GM21576 (cell line): ENCODE results near the gene OXA1L.
"Not testable (repeated sequence)": the region's sequence is repeated elsewhere in the genome, so short reads cannot be mapped to it uniquely, and the experiment has no call there.

ENCODE experiments used
- ATAC-seq: cut with Tn5 transposase; IDR thresholded peaks from one replicate; pipeline ENCODE4 v1.9.1; 2021; ENCODE audit warnings: mild to moderate bottlenecking, moderate library complexity; ENCODE audit not compliant: unreplicated experiment

The OXA1L gene

DNA sequence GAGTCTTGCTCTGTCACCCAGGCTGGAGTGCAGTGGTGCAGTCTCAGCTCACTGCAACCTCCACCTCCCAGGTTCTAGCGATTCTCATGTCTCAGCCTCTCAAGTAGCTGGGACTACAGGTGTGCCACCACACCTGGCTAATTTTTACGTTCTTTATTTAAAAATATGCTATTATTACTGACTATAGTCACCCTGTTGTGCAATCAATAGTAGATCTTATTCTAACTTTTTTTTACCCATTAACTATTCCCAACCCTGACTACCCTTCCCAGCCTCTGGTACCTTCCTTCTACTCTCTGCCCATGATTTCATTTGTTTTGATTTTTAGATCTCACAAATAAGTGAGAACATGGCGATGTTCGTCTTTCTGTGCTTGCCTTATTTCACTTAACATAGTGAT is 2.5 kb downstream of the OXA1L start:
- ATAC-seq, result no peak

DNA sequence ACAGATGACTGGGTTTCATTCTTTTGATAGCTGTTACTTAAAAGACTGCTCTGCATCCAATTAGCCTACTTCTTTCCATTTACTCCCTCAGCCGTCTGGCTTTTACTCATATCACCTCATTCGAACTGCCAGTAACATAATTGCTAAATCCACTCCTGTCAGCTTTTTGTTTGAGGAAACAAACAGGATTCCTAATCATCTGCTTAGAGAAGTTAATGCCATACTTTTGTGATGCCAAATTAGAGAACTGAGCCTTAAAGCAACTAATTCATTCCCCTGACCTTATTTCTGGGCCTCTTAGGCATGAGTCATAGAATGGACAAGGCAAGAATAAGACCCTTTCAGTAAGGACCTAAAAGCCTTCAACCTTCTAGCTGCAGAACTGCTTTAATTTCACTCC is 2.9 kb downstream of the OXA1L start:
- no peak for ATAC-seq

DNA sequence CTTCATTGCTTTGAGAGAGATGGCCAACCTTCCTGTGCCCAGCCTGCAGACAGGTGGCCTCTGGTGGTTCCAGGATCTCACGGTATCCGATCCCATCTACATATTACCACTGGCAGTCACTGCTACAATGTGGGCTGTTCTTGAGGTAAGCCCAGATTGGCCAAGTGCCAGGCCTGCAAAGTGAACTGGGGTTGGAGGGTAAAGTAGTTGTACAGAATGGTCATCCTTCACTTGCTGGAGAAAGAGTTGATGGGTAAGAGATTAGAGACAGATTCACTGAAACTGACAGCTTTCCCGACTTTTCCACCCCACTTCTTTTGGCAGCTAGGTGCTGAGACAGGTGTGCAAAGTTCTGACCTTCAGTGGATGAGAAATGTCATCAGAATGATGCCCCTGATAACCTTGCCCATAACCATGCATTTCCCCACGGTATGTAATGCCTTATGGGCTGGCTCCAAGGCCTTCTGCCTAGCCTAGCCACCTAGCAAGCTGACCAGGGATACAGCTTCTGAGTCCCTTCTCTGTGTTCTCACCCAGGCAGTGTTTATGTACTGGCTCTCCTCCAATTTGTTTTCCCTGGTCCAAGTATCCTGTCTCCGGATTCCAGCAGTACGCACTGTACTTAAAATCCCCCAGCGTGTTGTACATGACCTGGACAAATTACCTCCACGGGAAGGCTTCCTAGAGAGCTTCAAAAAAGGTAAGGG is 4.1 kb downstream of the OXA1L start:
- ATAC-seq, result no peak

DNA sequence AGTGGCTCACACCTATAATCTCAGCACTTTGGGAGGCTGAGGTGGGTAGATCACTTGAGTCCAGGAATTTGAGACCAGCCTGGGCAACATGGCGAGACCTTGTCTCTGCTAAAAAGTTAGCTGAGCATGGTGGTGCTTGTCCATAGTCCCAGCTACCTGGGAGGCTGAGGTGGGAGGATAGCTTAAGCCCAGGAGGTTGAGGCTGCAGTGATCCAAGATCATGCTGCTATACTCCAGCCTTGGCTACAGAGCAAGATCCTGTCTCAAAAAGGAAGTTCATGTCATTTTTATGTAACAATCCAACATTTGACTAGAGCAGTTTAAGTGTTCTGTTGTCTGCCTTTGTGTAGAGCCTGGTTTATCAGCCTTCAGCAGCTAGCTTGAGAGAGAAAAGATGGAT is 6.2 kb downstream of the OXA1L start:
- no peak for ATAC-seq

DNA sequence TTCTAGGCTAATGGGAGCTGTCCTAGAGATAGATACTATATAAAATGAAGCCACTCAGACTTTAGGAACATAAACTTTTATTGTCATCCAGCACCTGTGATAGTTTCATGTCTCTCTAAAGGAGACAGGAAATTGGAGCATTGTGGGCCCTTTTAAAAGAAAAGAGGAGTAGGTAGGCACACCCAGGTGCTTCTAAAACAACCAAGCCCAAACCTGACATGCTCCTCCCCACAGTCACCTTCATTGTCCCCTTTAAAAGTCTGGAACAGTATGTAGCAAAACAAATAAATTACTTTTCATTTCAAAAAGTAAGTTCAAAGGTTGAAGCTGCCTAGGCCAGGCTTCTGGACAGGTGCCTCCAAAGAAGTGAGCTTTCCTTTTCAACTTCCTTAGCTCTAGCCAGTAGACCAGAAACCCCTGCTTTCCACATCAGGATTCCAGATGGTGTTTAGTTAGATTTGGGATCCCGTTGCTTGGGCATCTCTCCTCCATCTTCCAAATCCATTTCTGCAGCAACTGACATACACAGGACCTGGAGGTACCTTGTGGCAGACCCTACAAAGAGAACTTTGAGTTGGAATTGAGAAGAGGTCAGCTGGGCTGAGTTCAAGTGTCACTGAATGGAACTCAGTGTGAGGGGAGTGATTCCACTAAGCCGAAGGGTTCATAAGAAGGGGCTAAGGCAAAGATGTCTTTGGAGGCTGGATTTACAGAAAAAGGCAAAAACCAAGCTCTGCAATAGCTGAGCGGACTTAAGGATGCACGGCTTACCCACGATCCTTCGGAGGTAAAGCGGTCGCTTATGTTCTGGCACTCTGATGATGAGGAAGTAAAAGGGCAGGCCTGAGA is 6.9 kb downstream of the OXA1L start:
- ATAC-seq, result no peak

DNA sequence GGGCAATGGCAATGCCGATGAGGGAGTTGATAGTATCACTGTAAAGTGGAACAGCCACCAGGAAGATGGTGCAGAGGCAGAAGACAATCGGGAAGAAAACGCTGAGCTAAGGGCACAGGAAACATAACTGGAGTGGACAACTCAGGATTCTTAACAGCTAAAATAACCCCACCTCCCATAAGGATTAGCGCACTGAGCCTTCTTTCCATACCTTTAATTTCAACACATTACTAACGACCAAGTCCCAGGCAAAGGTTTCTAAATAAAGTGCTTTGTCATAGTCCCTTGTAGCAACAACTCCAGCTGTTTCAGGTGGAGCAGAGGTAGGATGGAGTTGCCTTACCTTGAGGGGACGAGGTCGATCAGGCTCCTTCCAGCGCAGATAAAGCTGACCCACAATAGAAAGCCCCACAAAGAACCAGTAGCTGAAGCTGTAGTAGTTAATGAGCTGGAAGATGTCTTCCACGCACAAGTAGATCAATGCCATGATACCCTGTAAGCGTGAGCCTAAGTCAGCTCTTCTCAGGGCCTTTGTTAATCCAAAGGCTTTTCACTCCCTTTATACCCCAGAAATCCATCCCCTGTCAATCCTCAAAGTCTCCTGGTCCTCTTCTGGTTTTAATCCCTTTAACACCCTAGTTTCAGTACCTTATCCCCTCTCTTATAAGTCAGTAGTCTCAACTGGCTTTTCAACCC is 7.7 kb downstream of the OXA1L start:
- ATAC-seq, result no peak

DNA sequence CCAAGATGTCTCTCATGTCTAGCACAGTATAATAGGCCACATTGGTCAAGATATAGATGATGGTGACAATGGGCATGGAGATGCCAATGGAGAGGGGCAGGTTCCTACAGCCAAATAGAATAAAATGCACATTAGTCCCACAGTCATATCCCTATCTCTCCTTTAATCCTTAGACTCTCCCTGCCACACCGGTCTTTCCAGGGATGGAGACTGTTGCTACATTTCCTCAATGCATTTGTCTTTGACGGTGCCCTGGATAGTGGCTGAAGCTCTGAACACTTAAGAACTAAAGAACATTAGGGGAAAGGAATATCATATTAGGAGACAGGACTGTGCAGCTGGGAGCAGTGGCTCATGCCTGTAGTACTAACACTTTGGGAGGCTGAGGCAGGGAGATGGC is 9.7 kb downstream of the OXA1L start:
- no peak for ATAC-seq

DNA sequence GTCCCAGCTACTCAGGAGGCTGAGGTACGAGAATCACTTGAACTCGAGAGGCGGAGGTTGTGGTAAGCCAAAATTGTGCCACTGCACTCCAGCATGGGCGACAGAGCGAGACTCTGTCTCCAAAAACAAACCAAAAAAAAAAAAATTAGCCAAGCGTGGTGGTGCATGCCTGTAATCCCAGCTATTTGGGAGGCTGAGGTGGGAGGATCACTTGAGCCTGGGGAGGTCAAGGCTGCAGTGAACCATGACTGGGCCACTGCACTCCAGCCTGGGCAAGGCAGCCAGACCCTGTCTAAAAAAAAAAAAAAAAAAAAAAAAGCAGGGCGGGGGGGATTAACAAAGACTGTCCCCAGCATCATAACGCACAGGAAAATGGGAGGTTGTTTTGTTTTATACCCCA is 10.4 kb downstream of the OXA1L start:
- not testable (repeated sequence) for ATAC-seq

DNA sequence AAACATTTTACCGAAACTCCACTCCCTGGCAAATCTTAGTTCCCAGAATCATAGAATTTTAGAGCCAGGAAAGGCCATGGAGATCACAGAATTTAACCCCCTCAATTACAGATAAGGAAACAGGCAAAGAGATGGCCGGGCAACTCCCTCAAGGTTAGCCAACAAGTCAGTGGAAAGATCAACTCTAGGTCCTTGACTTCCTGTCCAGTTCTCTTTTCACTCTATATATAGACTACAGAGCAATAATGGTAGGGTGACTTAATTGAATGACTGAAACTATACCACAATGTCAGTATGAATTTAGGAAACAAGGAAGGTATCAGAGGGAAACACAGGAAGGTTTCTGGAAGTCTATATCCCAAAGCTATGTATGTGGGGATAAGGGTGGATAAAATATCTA is 11.6 kb downstream of the OXA1L start:
- no peak for ATAC-seq

DNA sequence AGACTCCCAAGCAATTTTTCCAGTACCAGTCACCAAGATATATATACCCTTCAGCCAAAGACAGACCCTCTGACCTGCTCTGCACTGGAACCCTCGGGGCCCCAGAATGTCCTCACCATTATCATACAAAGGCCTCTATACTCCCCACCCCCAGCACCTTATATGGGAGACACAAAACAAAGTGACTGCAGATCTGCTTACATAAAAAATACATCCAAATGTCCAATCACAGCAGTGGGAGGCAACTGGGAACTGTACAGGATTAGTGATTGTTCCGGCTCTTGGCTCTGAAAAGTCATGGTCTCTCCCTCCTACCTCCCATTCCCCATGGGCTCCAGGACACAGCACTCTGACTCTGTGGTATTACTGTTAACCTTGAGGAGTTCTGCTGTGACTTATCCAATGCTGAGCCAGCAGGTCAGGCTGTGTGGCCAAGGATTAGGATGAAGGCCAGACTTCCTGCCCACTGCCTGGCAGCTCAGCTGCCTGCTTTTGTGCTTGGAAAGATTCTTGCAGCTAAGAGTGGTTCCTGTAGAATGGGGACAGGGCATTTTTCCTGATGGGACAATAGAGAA is 13.7 kb downstream of the OXA1L start:
- ATAC-seq, result no peak

DNA sequence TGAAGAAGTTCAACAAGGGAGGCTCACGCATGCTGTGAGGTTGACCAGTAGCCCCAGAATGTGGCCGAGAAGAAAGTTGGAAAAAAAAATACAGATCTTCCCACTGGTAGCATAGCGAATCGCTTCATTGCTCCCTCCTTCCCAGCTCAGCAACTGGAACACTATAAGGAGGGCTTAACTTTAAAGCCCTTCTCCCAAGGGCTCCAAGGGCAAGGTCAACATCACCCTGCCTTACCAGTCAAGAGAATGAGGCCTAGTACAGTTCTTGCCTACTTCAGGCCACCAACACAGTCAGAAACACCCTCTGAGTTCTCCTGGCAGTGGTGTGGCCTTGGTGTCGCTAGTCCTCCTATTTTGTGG is 14.4 kb downstream of the OXA1L start:
- ATAC-seq, result no peak

DNA sequence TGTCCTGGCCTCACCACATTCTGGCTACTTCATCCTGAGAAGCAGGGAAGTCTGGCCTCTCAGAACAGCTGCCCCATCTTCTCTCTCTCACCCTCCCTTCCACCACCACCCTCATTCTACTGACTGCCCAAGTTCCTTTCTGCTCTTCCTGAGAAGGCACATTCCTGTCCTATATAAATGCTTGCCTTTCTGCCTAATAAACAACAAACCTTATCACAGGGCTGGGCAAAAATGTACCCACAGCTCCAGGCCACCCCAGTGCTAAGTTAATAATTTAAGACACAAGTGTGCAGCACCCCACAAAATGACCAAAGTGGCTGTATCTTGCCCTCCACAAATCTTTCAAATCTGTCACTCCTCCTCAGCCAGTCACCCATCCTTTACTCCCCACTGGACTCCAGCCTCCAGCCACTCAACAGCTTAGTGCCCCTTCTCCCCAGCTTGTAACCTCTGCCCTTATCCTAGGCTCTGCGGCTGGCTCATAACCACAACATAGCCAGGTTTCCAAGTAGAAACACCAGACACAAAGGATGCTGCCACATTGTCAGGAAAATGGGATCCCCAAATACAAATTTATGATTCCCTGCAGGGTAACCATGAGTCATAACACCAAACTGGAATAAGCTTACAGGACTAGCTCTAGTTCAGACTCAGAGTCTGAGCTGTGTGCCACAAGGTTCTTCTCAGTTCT is 15.0 kb downstream of the OXA1L start:
- ATAC-seq, result no peak

DNA sequence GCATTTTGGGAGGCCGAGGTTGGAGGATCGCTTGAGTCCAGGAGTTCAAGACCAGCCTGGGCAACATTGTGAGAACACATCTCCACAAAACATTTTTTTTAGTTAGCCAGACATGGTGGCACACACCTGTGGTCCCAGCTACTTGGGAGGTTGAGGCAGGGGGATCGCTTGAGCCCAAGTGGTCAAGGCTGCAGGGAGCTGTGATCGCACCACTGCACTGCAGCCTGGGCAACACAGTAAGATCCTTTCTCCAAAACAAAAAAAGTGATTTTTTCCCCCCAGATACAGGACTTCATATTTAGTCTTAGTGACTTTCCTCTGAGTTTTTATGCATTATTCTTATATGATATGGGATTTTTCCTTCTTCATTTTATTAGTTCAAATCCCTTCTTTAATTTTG is 20.2 kb downstream of the OXA1L start:
- ATAC-seq, result no peak

DNA sequence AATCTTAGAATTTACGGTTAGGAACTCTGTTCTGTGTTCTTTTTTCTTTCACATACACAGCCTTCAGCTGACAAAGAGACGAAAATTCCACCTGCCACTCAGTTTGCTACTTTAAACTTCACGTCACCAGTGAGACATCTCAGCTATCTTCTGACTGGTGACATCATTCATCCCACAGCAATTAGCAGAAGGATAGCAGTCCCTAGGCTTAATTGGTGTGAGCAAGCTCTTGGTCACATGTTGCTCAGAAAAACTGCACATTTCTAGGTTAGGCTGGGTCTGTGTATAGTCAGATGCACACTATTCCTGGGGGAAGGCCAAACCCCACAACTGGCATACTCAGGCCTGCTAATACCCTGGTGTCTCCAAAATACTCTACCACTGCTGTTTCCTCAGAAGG is 24.8 kb downstream of the OXA1L start:
- no peak for ATAC-seq

DNA sequence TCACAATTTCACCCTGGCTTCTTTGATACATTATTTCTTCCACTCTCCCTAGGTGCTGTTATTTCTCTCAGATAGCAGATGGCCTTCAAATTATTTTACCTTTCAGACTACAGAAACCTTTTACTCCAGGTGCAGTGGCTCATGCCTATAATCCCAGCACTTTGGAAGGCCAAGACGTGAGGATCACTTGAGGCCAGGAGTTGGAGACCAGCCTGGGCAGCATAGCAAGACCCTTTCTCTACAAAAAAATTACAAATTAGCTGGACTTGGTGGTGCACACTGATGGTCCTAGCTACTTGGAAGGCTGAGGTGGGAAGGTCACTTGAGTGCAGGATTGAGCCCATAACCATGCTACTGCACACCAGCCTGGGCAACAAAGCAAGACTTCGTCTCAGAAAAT is 25.7 kb downstream of the OXA1L start:
- ATAC-seq, result no peak

DNA sequence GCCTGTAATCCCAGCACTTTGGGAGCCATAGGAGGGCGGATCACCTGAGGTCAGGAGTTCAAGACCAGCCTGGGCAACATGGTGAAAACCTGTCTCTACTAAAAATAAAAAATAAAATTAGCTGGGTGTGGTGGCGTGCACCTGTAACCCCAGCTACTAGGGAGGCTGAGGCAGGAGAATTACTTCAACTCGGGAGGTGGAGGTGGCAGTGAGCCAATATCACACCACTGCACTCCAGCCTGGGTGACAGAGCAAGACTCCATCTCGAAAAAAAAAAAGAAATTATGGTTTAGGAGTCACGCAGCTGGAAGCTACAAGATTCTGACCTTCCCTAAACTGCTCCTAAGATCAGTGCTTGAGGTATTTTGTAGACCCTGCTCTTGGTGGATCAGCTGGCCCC is 27.1 kb downstream of the OXA1L start:
- ATAC-seq, result not testable (repeated sequence)

DNA sequence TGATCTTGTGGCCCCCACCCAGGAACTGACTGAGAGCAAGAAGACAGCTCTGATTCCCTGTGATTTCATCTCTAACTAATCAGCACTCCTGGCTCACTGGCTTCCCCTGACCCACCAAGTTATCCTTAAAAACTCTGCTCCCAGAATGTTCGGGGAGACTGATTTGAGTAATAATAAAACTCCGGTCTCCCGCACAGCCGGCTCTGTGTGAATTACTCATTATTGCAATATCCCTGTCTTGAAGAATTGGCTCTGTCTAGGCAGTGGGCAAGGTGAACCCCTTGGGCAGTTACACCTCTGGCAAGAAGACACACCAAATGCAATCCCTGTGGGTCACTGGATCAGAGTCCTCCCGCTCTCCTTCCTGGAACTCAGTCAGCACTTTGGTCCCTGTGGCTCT is 27.5 kb downstream of the OXA1L start:
- ATAC-seq, result no peak

DNA sequence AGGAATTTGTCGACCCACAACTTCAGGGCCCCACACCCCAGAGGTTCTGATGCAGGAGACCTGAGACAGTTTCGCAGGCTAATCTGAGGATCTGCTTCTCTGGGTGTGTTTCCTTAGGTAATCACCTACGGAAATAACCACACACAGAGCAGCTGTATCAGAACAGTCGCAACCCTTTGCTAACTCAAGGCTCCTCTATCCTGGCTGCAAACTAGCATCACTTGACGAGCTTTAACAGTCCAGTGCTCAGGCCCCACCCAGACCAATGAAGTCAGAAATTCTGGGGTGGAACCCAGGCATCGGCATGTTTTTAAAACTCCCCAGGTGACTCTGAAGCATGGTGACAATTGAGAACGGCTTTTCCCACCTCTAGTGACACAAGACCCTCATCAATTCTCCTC is 28.1 kb downstream of the OXA1L start:
- peak; percentile 56 for ATAC-seq

DNA sequence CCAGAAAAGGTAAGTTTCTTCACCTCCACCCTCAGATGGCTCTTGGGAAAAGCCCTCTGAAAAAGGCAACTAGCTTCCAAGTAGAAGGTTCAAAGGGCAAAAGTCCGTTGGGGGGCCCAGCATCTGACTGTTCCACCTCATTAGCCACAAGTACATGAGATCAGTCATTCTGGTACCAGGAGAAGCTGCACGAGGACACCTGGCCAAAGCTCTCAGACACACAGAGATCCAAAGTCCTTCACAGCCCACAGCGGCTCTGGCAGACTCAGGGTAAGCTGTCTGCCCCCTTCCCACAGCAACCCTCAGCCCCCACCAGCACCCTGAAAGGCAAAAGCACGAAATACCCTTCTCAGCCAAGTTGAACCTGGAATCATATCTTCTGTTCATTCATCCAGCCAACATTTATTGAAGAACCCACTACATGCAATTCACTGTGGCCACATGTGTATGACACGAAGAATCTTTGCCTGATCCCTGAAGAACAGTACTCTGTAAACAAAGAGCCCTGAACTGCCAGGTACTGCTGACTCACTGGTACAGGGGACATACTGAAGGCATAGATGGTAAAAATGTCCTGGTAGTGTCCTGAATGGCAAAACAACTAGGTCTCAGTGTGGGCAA is 29.7 kb downstream of the OXA1L start:
- ATAC-seq, result no peak

DNA sequence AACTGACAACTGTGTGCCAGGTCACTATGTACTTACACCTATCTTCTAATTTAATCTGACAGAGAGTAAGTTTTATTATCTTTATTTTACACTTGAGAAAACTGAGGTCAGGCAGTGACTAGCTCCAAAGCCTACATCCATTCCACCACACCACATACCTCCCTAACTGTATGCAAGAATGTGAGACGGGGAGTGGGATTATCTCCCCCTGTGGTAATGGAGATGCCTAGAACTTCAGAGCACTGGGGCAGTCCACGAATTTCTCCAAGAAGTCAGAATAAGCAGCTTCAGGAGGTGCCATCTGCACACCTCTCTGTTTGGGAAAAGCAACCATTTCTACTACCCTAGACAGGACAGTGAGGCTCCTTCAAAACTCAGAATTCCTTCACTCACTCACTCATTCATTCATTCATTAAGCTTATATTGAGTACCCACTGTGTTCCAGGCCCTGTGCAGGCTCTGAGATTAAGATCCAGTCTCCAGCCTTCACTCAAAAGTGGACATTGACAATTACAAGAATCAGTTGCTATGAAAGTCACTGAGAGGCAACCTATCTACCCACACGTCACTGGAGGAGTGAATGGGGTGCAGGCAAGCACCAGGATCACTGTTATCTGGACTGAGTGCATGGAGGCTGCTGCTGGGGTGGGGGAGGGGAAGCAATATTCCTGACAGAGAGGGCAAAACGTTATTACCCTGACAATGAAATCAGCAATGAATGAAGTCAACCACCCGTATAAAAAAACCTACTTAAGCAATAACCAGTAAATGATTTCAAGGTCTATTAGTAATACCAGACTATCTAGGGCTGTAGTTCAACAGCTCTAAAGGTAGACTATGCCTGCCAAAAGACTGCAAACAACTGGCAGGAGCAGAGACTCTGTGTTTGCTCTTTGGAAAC is 30.8 kb downstream of the OXA1L start:
- no peak for ATAC-seq
